Measurements from ENCODE around the gene LIN52. TPM values are rescaled to one million over a fixed set of nuclear protein-coding genes. Genes with fewer than 3 reads are reported as not detected.

The LIN52 gene
- total RNA-seq, 1 donor from 2014 or later = 7.5 TPM

Other genes with a start within 250 kb of the LIN52 start
- gene PTGR2, start 233.1 kb upstream of the LIN52 start, total RNA-seq = 22.9 and 23.5 TPM in 2 replicates
- 35.6 and 52.7 TPM in 2 replicates for gene ZNF410, start 198.1 kb upstream of the LIN52 start, total RNA-seq
- gene FAM161B, start 134.9 kb upstream of the LIN52 start, total RNA-seq = 4.4 and 5.5 TPM in 2 replicates
- 42.9 and 50.3 TPM in 2 replicates for gene COQ6, start 134.7 kb upstream of the LIN52 start, total RNA-seq
- 7.4 and 8.4 TPM in 2 replicates for gene ENTPD5, start 65.7 kb upstream of the LIN52 start, total RNA-seq
- gene BBOF1, start 65.6 kb upstream of the LIN52 start, total RNA-seq = 6.4 and 7.8 TPM in 2 replicates
- gene ALDH6A1, start 503 bp upstream of the LIN52 start, total RNA-seq = 14.9 and 16.8 TPM in 2 replicates
- gene VSX2, start 154.5 kb downstream of the LIN52 start, total RNA-seq = not detected in 2 replicates
- 20.0 and 26.4 TPM in 2 replicates for gene ABCD4, start 218.0 kb downstream of the LIN52 start, total RNA-seq